HG03196 (cell line): ENCODE measurements around the gene PTBP1.

Source experiments
- ATAC-seq: cut with Tn5 transposase; IDR thresholded peaks from one replicate; pipeline ENCODE4 v1.9.1; 2021; ENCODE audit not compliant: unreplicated experiment

Gene PTBP1

GRCh38 chr19:796692-797527 lies at the start of gene PTBP1:
PTBP1 (plus strand) TSS chr19:797452; CDS start chr19:797498, 46 bp downstream.
- peak; percentile 74 for ATAC-seq

GRCh38 chr19:748274-748598 lies 49.0 kb upstream of the PTBP1 start:
- ATAC-seq: no peak

GRCh38 chr19:749811-750210 lies 47.4 kb upstream of the PTBP1 start:
- no peak for ATAC-seq

GRCh38 chr19:750640-751423 lies 46.4 kb upstream of the PTBP1 start, which contains the start of gene MISP:
MISP (plus strand) TSS chr19:751112; CDS start chr19:756947, 5,835 bp downstream.
- ATAC-seq: no peak

- ATAC-seq: no peak
These were observed 45.5 kb upstream of the PTBP1 start for GRCh38 chr19:751501-752341.

GRCh38 chr19:752652-753517 lies 44.4 kb upstream of the PTBP1 start:
- no peak for ATAC-seq

GRCh38 chr19:754530-754929 lies 42.7 kb upstream of the PTBP1 start:
- no peak for ATAC-seq

- no peak for ATAC-seq
These were observed 42.2 kb upstream of the PTBP1 start for GRCh38 chr19:755063-755462.

GRCh38 chr19:756236-756635 lies 41.0 kb upstream of the PTBP1 start:
- no peak for ATAC-seq

- no peak for ATAC-seq
These were observed 40.2 kb upstream of the PTBP1 start for GRCh38 chr19:756821-757688.

- ATAC-seq: no peak
These were observed 39.2 kb upstream of the PTBP1 start for GRCh38 chr19:757811-758668.

GRCh38 chr19:763181-763580 lies 34.1 kb upstream of the PTBP1 start:
- ATAC-seq: no peak

- ATAC-seq: no peak
These were observed 33.4 kb upstream of the PTBP1 start for GRCh38 chr19:763869-764268.

GRCh38 chr19:764301-764700 lies 33.0 kb upstream of the PTBP1 start:
- no peak for ATAC-seq

GRCh38 chr19:765179-765738 lies 32.0 kb upstream of the PTBP1 start:
- ATAC-seq: no peak

GRCh38 chr19:768424-768823 lies 28.8 kb upstream of the PTBP1 start:
- no peak for ATAC-seq

GRCh38 chr19:769616-770015 lies 27.6 kb upstream of the PTBP1 start:
- no peak for ATAC-seq

GRCh38 chr19:771332-771785 lies 25.9 kb upstream of the PTBP1 start:
- ATAC-seq: no peak
